ENCODE data around the gene ERO1A. TPM values are rescaled to one million over a fixed set of nuclear protein-coding genes. Genes with fewer than 3 reads are reported as not detected.

Gene ERO1A
- total and polyA plus RNA-seq, 5 experiments from 2014 or later = 29.6 to 74.5 (median 32.0) TPM

DNA sequence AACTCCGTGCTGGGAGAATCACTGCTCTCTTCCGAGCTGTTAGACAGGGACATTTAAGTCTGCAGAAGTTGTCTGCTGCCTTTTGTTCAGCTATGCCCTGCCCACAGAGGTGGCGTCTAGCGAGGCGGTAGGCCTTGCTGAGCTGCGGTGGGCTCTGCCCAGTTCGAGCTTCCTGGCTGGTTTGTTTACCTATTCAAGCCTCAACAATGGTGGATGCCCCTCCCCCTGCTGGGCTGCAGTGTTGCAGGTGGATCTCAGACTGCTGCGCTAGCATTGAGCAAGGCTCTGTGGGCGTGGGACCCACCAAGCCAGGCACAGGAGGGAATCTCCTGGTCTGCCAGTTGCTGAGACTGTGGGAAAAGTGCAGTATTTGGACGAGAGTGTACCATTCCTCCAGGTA, 99.0 kb downstream of the ERO1A start:
- POLR2A ChIA-PET = no interaction called here
- Mint-ChIP-seq H3K4me1 (no peaks in the 10 kb centered on the region), H3K27me3 (peaks cover 0 to 2% (median 0%) of the 10 kb centered on the region in 5 donors), H3K4me3 (no peak overlapping the region), H3K9me3 (peaks cover 9 to 41% (median 24%) of the 10 kb centered on the region in 9 donors), H3K36me3 (peaks cover 0 to 12% (median 12%) of the 10 kb centered on the region in 3 donors), H3K27ac (no peak overlapping the region)
- ATAC-seq (no peak), DNase-seq (no peak)

DNA sequence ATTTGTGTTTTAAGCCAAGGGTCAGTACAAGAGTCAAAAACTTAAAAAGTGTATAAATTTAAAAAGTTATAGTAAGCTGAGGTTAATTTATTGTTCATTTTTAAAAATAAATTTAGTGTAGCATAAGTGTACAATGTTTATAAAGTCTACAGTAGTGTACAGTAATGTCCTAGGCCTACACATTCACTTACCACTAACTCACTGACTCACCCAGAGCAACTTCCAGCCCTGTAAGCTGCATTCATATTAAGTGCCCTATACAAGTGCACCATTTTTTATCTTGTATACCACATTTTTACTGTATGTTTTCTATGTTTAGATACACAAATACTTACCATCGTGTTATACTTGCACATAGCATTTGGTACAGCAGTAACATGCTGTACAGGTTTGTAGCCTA, 105.0 kb downstream of the ERO1A start:
- H3K4me3 Mint-ChIP-seq = no peak overlapping the region
- H3K36me3 Mint-ChIP-seq = peaks cover 0 to 9% (median 6%) of the 10 kb centered on the region in 3 donors
- no peak overlapping the region for H3K27ac Mint-ChIP-seq
- no peak for DNase-seq
- POLR2A ChIA-PET = no interaction called here
- peaks cover 8 to 27% (median 19%) of the 10 kb centered on the region in 9 donors for H3K9me3 Mint-ChIP-seq
- H3K4me1 Mint-ChIP-seq = no peaks in the 10 kb centered on the region
- peaks cover 0 to 3% (median 0%) of the 10 kb centered on the region in 5 donors for H3K27me3 Mint-ChIP-seq
- no peak for ATAC-seq

Other genes starting within 250 kb of the ERO1A start
- 1 to 10 TPM; 7.1 to 9.2 TPM for gene TXNDC16, start 143.1 kb downstream of the ERO1A start, total RNA-seq
- 1 to 10 TPM; 1.6 to 2.2 (median 2.0) TPM for gene TXNDC16, start 143.1 kb downstream of the ERO1A start, polyA plus RNA-seq
- gene GPR137C, start 142.7 kb downstream of the ERO1A start, total RNA-seq = under 1 TPM; 0.16 to 0.18 TPM
- gene GPR137C, start 142.7 kb downstream of the ERO1A start, polyA plus RNA-seq = not detected
- gene PSMC6, start 11.6 kb upstream of the ERO1A start, total RNA-seq = 100 to 1,000 TPM in 1 of 2 experiments, 10 to 100 TPM in 1; 100.0 to 103 TPM
- gene PSMC6, start 11.6 kb upstream of the ERO1A start, polyA plus RNA-seq = 10 to 100 TPM; 38.1 to 60.1 (median 52.0) TPM
- gene STYX, start 34.6 kb upstream of the ERO1A start, total RNA-seq = 10 to 100 TPM; 43.0 to 48.8 TPM
- 10 to 100 TPM; 22.9 to 30.5 (median 25.6) TPM for gene STYX, start 34.6 kb upstream of the ERO1A start, polyA plus RNA-seq
- 10 to 100 TPM in 1 of 2 experiments, 1 to 10 TPM in 1; 8.3 to 12.6 TPM for gene GNPNAT1, start 96.0 kb upstream of the ERO1A start, total RNA-seq
- gene GNPNAT1, start 96.0 kb upstream of the ERO1A start, polyA plus RNA-seq = 10 to 100 TPM; 10.9 to 12.9 (median 11.2) TPM

Data from naive thymus-derived CD8-positive, alpha-beta T cell (primary cell).